Measurements from ENCODE around the gene AOC3. TPM values are rescaled to one million over a fixed set of nuclear protein-coding genes. Genes with fewer than 3 reads are reported as not detected.

The AOC3 gene
- total and polyA plus RNA-seq, 2 of the 13 experiments (the other 11 are each of a cell fraction or from before 2014, with no cell fraction given) = 8.7 to 51.7 TPM

GRCh38 chr17:42886283-42887176 is 35.5 kb downstream of the AOC3 start (continued):
- TF ChIP-seq ZNF207 (IDR thresholded peaks at IDR 0.05; ENCODE audit: borderline replicate concordance) = no peak
- TF ChIP-seq KAT7 (CRISPR knock-in tag; IDR thresholded peaks at IDR 0.05; ENCODE audit: borderline replicate concordance) = no peak; the same call in 1 of the 2 replicates
- TF ChIP-seq POGZ (CRISPR knock-in tag; IDR thresholded peaks at IDR 0.05) = peak; percentile 60; the same call in 1 of the 2 replicates
- TF ChIP-seq NFE2 (CRISPR knock-in tag; IDR thresholded peaks at IDR 0.05) = no peak
- peak; percentile 38 for TF ChIP-seq ARNT2 (CRISPR knock-in tag; IDR thresholded peaks at IDR 0.05; ENCODE audit: low read depth)
- TF ChIP-seq ZZZ3 (CRISPR knock-in tag; IDR thresholded peaks at IDR 0.05; ENCODE audit: borderline replicate concordance) = no peak; the same call in 1 of the 2 replicates
- TF ChIP-seq ZMAT3 (CRISPR knock-in tag; conservative IDR thresholded peaks at IDR 0.05) = peak; percentile 75; the same call in 1 of the 2 replicates
- peak; percentile 49; the same call in 1 of the 2 replicates for TF ChIP-seq HBP1 (CRISPR knock-in tag; IDR thresholded peaks at IDR 0.05; ENCODE audit: low read depth)
- peak; percentile 58; the same call in 1 of the 2 replicates for TF ChIP-seq CSRNP1 (CRISPR knock-in tag; IDR thresholded peaks at IDR 0.05)
- peak; percentile 83; the same call in 1 of the 2 replicates for TF ChIP-seq HNF1B (CRISPR knock-in tag; IDR thresholded peaks at IDR 0.05)
- no peak for TF ChIP-seq ARID2 (CRISPR knock-in tag; IDR thresholded peaks at IDR 0.05; ENCODE audit: borderline replicate concordance)
- TF ChIP-seq ZBTB49 (CRISPR knock-in tag; IDR thresholded peaks at IDR 0.05; ENCODE audit: borderline replicate concordance) = no peak
- no peak for TF ChIP-seq ZNF235 (CRISPR knock-in tag; IDR thresholded peaks at IDR 0.05; ENCODE audit: borderline replicate concordance)
- TF ChIP-seq SMAD1 (CRISPR knock-in tag; IDR thresholded peaks at IDR 0.05; ENCODE audit: borderline replicate concordance, low read depth) = no peak; the same call in 1 of the 2 replicates
- TF ChIP-seq SP140L (CRISPR knock-in tag; IDR thresholded peaks at IDR 0.05; ENCODE audit: borderline replicate concordance) = no peak
- TF ChIP-seq AFF4 (CRISPR knock-in tag; IDR thresholded peaks at IDR 0.05) = no peak

Data from HepG2 (cell line).